MCF 10A (cell line): ENCODE data around the gene CDKL5. TPM values are rescaled to one million over a fixed set of nuclear protein-coding genes. Genes with fewer than 3 reads are reported as not detected.

Experiments used
- BruUV-seq: library from RNA; stranded (reverse); fragments of 400-500 nt; replicated peaks from 2 replicates; lab custom pipeline; 2021; lab: Mats Ljungman, UMichigan
- CTCF ChIA-PET: fragments of 300-600 bp; sonication (Branson Sonifier 250); formaldehyde crosslinking; extraction: SDS; loops from one replicate; lab custom pipeline; 2021; ENCODE audit warnings: antibody characterized with exemption, inconsistent platforms; lab: Yijun Ruan, JAX
- POLR2A ChIA-PET: fragments of 300-600, 350-650 bp; sonication (Branson Sonifier 250); formaldehyde crosslinking; extraction: SDS; loops from one replicate; lab custom pipeline; 2020; ENCODE audit warnings: antibody characterized with exemption, inconsistent platforms; lab: Yijun Ruan, JAX
- DNase-seq: peaks from one replicate; pipeline ENCODE4 v3.0.0-alpha.2; 2018; ENCODE audit not compliant: unreplicated experiment
- H3K27ac Mint-ChIP-seq: one replicate; pipeline ENCODE4 v1.8.0; 2022; ENCODE audit warnings: mild to moderate bottlenecking, low read depth, mixed read lengths; ENCODE audit not compliant: unreplicated experiment
- H3K27me3 Mint-ChIP-seq: one replicate; pipeline ENCODE4 v1.8.0; 2022; ENCODE audit warnings: mixed read lengths; ENCODE audit not compliant: insufficient read depth, unreplicated experiment
- H3K36me3 Mint-ChIP-seq: one replicate; pipeline ENCODE4 v1.8.0; 2022; ENCODE audit warnings: mild to moderate bottlenecking, moderate library complexity, mixed read lengths; ENCODE audit not compliant: insufficient read depth, unreplicated experiment
- H3K4me1 Mint-ChIP-seq: one replicate; pipeline ENCODE4 v1.8.0; 2022; ENCODE audit warnings: mixed read lengths; ENCODE audit not compliant: insufficient read depth, unreplicated experiment
- H3K4me3 Mint-ChIP-seq: one replicate; pipeline ENCODE4 v1.8.0; 2022; ENCODE audit warnings: mild to moderate bottlenecking, moderate library complexity, mixed read lengths; ENCODE audit not compliant: unreplicated experiment
- H3K9me3 Mint-ChIP-seq: one replicate; pipeline ENCODE4 v1.8.0; 2022; ENCODE audit warnings: mixed read lengths; ENCODE audit not compliant: unreplicated experiment
- intact Hi-C: fragments of 100-400 bp; cut with micrococcal nuclease; formaldehyde crosslinking; loops from 2 replicates; pipeline ENCODE4 v1.14.1; 2022
- total RNA-seq: library from RNA; stranded (reverse); gene quantifications from 2 replicates; pipeline ENCODE4 v1.2.3, GENCODE V29; 2022
- TF ChIP-seq, protein P1 (sequence below): fragments of 200-600 bp; IDR thresholded peaks from one replicate; pipeline ENCODE4 v1.8.0; 2022; ENCODE audit warnings: antibody characterized with exemption, mild to moderate bottlenecking; ENCODE audit not compliant: unreplicated experiment

Gene CDKL5
- total RNA-seq, 1 experiment from 2014 or later = 8.2 TPM

DNA sequence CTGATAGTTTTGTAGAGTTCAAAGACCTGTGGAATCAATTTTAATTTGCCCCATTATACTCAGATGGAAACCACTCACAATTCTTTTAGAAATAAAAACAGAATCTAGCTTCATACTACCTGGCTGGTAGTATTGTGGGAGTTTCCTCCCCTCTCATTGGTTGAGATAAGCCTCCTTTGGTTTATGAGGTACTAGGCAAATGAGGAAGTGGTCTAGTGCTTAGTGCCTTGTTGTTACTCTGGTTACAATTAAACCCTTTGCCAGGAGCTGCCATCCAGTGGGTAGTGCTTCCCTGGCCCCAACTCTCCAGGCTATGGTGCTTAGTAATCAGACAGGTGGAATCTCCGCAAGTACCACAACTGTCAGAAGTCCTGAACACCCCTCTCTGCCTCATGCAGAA is 118.3 kb downstream of the CDKL5 start:
- Mint-ChIP-seq H3K27ac (no peak overlapping the region), H3K4me1 (no peaks in the 10 kb centered on the region), H3K27me3 (no peaks in the 10 kb centered on the region), H3K9me3 (no peaks in the 10 kb centered on the region), H3K36me3 (no peaks in the 10 kb centered on the region), H3K4me3 (no peak overlapping the region)
- ChIA-PET CTCF (interaction anchor here (0.6 kb wide), 1 partner anchor 335 kb away, joined by 3 read pairs; no protein-coding TSS in a partner anchor), POLR2A (no interaction called here)
- intact Hi-C loops = no loop called here
- no TSS peak for BruUV-seq
- no peak for DNase-seq
- TF ChIP-seq, protein P1, sequence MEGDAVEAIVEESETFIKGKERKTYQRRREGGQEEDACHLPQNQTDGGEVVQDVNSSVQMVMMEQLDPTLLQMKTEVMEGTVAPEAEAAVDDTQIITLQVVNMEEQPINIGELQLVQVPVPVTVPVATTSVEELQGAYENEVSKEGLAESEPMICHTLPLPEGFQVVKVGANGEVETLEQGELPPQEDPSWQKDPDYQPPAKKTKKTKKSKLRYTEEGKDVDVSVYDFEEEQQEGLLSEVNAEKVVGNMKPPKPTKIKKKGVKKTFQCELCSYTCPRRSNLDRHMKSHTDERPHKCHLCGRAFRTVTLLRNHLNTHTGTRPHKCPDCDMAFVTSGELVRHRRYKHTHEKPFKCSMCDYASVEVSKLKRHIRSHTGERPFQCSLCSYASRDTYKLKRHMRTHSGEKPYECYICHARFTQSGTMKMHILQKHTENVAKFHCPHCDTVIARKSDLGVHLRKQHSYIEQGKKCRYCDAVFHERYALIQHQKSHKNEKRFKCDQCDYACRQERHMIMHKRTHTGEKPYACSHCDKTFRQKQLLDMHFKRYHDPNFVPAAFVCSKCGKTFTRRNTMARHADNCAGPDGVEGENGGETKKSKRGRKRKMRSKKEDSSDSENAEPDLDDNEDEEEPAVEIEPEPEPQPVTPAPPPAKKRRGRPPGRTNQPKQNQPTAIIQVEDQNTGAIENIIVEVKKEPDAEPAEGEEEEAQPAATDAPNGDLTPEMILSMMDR = no peak

DNA sequence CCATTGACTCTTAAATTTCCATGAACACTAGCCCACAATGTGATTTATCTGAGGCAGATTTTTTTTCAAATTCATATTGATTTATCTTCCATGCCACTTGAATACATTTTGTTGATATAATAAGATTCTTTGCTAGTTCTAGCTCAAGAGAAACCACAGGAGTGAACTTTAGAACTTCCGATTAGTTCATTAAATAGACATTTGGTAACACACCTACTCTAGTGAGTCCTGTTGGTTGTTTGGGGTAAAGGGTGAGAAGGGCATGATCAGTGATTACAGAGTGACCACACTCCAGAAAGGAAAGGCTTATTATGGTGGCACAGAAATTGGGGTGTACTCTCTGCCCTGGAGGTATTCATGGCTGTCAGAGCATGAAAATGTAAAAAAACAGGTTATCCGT is 120.4 kb downstream of the CDKL5 start:
- intact Hi-C loops = no loop called here
- Mint-ChIP-seq H3K36me3 (no peaks in the 10 kb centered on the region), H3K9me3 (no peaks in the 10 kb centered on the region), H3K27me3 (no peaks in the 10 kb centered on the region), H3K4me1 (no peaks in the 10 kb centered on the region), H3K27ac (no peak overlapping the region), H3K4me3 (no peak overlapping the region)
- TF ChIP-seq, protein P1 = no peak
- BruUV-seq = no TSS peak
- ChIA-PET CTCF (no interaction called here), POLR2A (no interaction called here)
- DNase-seq = no peak

DNA sequence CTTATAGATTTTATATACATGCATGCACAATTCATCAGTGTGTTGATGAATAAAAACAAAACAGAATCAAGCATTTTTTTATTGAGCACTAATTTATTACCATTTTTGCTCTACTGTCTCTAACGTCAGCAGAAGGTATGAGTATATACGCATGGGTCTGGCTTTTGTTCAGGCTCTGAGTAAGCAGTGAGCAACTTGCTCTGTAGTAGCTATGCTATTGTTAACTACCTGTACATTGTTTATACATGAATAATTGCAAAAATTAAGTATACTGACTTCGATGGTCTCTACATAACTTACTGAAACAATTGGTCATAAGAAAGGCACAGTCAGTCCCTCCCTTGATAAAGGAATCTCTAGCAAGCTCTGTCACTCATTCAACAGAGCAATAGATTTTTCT is 123.6 kb downstream of the CDKL5 start:
- no peak overlapping the region for H3K4me3 Mint-ChIP-seq
- peaks cover 13% of the 10 kb centered on the region for H3K9me3 Mint-ChIP-seq
- H3K4me1 Mint-ChIP-seq = no peaks in the 10 kb centered on the region
- BruUV-seq = no TSS peak
- no peaks in the 10 kb centered on the region for H3K36me3 Mint-ChIP-seq
- intact Hi-C loops = no loop called here
- ChIA-PET POLR2A (no interaction called here), CTCF (no interaction called here)
- peak; percentile 8 for DNase-seq
- H3K27me3 Mint-ChIP-seq = no peaks in the 10 kb centered on the region
- TF ChIP-seq, protein P1 = no peak
- no peak overlapping the region for H3K27ac Mint-ChIP-seq

DNA sequence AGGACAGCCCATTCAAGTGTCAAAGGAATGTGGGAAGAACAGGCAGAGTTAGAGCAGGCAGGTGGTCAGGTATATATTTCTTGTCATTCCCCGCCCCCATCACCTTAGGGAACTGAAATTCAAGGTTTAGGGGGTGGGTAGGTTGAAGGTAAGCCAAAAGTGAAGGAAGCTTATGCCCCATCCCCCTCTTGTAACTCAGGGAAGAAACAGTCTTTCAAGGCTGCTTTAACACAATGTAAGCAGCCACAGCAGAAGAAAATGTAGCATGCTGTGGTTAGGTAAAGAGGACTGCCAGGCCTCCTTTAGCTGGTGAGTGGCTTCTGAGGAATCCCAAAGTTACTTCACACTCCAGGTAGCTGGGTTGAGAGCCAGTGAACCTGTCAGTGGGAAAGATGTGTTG is 124.2 kb downstream of the CDKL5 start:
- Mint-ChIP-seq H3K27me3 (no peaks in the 10 kb centered on the region), H3K9me3 (peaks cover 13% of the 10 kb centered on the region), H3K4me3 (no peak overlapping the region), H3K4me1 (no peaks in the 10 kb centered on the region), H3K27ac (no peak overlapping the region), H3K36me3 (no peaks in the 10 kb centered on the region)
- intact Hi-C loops = no loop called here
- ChIA-PET POLR2A (interaction anchor here (0.9 kb wide), 1 partner anchor 13 kb away, joined by 3 read pairs; no protein-coding TSS in a partner anchor), CTCF (interaction anchor here (0.5 kb wide), 1 partner anchor 48 kb away, joined by 3 read pairs; no protein-coding TSS in a partner anchor)
- no peak for DNase-seq
- TF ChIP-seq, protein P1 = no peak
- no TSS peak for BruUV-seq
